Stimulated activated CD8-positive, alpha-beta memory T cell treated with anti-CD3 and anti-CD28 coated beads, Interleukin-4, amount 100 ng/mL, for 4 hours (primary cell): ENCODE measurements around the gene BAZ2A.
"Not testable (repeated sequence)": the region's sequence is repeated elsewhere in the genome, so short reads cannot be mapped to it uniquely, and the experiment has no call there.

ENCODE experiments used
- DNase-seq, 2 donors: peaks; one replicate each; pipeline ENCODE4 v3.0.0-alpha.2; 2020; ENCODE audit warnings: low read depth in 2 of 2, low spot score in 1 of 2

Gene BAZ2A

GRCh38 chr12:56630180-56630632, at the start of gene BAZ2A:
Gene BAZ2A (minus strand): TSS chr12:56630326. CDS start chr12:56617530, 12,796 bp downstream.
- peak; percentile 58 to 73 for DNase-seq

DNA sequence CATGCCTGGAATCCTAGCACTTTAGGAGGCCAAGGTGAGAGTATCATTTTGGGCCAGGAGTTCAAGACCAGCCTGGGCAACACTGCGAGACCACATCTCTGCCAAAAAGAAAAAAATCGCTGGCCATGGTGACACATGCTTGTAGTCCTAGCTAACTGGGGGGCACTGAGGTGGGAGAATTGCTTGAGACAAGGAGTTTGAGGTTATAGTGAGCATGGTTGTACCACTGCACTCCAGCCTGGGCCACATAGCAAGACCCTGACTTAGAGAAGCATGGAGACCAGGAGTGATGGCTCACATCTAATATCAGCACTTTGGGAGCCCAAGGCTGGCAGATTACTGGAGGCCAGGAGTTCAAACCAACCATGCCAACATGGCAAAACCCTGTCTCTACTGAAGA, 48.7 kb upstream of the BAZ2A start:
- no peak for DNase-seq

DNA sequence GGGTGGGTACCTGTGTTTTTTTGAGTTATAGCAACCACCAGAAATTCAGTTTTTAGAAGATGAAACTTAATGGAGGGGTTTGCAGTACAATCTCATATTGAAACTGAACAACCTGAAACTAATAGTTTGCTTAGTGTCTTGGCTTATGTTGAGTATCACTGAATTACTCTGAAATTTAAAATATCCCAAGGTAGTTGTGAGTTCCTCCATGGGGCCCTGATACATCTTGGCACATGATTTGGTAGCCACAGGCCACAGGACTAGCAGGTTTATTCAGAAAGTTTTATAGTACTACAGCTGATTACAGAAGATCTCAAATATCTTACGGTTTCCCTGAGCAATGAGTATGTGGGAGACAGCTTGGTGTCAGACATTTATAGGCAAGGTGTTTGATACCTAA, 47.6 kb upstream of the BAZ2A start:
- no peak for DNase-seq

DNA sequence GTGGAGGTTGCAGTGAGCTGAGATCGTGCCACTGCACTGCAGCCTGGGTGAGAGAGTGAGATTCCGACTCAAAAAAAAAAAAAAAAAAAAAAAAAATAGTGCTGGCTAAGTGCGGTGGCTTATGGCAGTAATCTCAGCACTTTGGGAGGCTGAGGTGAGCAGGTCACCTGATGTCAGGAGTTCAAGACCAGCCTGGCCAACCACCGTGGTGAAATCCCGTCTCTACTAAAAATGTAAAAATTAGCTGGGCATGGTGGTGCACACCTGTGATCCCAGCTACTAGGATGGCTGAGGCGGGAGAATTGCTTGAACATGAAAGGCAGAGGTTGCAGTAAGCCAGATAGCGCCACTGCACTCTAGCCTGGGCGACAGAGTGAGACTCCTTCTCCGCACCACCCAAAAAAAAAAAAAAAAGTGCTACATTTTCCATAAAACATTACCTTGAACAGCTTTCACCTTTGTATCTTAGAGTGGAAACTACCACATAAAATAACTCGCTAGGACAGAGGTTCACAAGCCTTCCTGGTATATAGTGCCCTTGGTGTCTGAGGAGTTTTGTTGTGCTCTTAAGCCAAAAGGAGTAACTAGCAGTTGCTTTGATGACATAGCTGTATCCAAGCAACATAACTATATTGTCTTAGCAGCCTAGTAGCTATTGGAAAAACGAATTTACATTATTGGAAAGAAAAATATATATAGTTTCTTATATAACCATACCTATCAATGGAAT, 46.9 kb upstream of the BAZ2A start:
- DNase-seq: no peak

DNA sequence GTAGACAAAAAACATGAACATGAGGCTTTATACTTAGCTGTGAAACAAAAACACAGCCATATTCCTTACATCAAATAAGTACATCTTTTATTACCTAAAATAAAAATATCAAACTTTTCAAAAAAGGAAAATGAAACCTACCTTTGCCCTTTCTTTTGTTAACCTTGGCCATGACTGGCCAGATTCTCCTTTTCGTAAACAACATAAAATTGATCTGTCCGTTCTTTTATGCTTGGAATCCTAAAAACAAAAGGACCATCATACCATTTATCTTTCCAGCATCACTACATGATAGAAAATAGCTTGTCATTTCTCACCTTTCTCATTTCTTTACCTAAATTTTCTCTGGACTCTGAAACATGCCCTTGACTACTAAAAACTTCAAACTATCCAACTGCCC, 41.5 kb upstream of the BAZ2A start:
- DNase-seq: no peak

GRCh38 chr12:56670836-56671235, 40.7 kb upstream of the BAZ2A start:
- DNase-seq: no peak

DNA sequence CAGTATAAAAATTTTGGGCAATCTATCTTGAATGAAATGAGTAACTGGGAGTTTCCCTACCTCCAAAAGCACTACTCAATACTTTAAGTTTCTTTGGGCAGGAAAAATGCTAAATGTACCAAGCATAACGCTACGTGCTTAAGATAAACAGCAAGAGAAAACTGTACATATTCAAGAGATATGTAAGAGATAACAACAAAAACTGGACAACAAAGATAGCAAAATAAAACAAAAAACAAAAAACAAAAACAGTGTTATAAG, 38.0 kb upstream of the BAZ2A start:
- DNase-seq: no peak

GRCh38 chr12:56661979-56662638, 32.0 kb upstream of the BAZ2A start:
- no peak for DNase-seq

- no peak for DNase-seq
These were observed 31.4 kb upstream of the BAZ2A start for GRCh38 chr12:56661560-56661959.

DNA sequence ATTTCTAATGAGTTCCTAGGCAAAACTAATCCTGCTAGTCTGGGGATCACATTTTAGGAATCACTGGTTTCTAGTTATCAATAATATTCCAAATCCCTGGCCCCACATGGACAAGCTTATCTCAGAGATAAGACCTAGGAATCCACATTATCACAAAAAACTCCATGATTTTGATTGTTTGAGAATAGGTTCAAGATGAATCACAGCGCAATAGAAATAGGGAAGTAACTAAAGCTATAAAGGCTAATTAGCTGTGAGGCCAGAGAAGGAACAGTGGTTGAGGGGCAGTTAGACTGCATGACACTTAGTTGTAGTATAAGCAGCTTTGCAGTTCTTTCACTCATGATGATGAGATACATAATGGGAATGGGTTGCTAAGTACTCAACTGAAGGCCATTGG, 28.8 kb upstream of the BAZ2A start:
- DNase-seq: no peak

GRCh38 chr12:56657416-56658379, 27.6 kb upstream of the BAZ2A start:
- DNase-seq: no peak

DNA sequence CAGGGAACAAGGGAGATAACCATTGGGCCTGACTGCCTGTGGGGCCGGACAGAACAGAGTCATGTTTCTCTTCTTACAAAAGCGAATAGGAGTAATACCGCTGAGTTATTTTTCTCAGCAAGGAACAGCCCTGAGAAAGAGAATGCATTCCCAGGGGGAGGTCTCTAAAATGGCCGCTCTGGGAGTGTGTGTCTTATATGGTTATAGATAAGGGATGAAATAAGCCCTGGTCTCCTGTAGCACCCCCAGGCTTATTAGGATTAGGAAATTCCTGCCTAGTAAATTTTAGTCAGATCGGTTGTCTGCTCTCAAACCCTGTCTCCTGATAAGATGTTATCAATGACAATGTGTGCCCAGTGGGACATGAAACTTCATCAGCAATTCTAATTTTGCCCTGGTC, 23.7 kb upstream of the BAZ2A start:
- not testable (repeated sequence) for DNase-seq

- not testable (repeated sequence) for DNase-seq
These were observed 17.9 kb upstream of the BAZ2A start for GRCh38 chr12:56648023-56648422.

DNA sequence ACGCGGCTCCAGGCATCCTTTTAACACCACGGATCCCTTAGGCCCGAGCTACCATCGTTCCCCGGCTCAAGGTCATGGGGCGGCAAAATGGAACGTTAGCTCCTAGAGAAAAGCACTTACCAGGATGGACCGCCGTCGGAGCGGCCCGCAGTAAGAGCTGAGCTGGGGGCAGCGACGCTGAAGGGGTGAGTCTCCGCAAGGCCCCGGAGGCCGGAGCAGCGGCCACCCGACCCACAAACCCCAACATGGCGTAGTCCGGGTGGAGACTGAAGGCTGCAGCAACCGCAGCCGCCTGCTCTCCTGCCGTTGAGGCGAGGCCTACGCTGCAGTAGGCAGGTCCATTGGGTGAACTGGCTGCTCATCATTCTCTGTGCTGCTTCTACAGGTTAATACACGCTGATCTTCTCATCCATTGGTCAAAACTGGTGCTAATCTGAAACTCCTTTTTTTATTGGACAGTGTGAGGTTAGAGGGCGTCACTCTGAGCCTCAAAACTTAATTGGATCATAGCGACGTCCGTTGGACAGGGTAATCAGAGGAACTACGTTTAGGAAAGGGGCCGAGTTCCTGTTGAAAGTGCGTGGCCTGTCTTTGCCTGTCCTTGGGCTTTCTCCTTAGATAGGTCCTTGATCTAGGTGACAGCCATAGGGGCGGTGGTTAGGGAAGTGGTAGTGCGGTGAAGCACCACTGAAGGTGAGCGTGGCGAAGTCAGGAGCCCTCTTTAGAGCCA, 15.8 kb upstream of the BAZ2A start, which contains the start of gene ATP5F1B:
Gene ATP5F1B (minus strand): TSS at position 268 of the 730 bp plus-strand sequence. CDS start 21 bp downstream, at position 247.
- peak; percentile 66 to 81 for DNase-seq

- no peak for DNase-seq
These were observed 15.1 kb upstream of the BAZ2A start for GRCh38 chr12:56645201-56645716.

- DNase-seq: no peak
These were observed 14.5 kb upstream of the BAZ2A start for GRCh38 chr12:56644654-56645053.

DNA sequence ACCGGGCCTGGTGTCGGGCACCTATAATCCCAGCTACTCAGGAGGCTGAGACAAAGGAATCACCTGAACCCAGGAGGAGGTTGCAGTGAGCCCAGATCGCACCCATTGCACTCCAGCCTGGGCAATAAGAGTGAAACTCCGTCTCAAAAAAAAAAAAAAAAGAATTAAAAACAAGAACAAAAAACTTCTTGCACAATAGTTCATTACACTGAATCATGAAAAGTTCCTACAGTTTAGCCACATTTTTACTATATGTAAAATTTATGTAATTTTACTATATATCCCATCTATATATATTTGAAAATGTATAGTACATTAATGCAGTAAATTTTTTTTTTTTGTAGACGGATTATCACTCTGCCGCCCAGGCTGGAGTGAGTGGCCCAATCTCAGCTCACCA, 11.1 kb upstream of the BAZ2A start:
- no peak for DNase-seq

GRCh38 chr12:56637621-56638020, 7.5 kb upstream of the BAZ2A start:
- no peak for DNase-seq

- DNase-seq: peak; percentile 67 to 81
These were observed 6.8 kb upstream of the BAZ2A start for GRCh38 chr12:56636675-56637540.
